ENCODE results near the gene SLC41A3. TPM values are rescaled to one million over a fixed set of nuclear protein-coding genes. Genes with fewer than 3 reads are reported as not detected.

The SLC41A3 gene
- total and polyA plus RNA-seq, 7 donors: 5.1 to 59.5 (median 28.9) TPM

Small RNA genes lying within 50 kb of the gene (small RNA-seq; reads per million reads assigned to genes)
- gene AC092903.1: 0 reads per million in 3 donors

Other genes with a start within 250 kb of the SLC41A3 start
- gene ROPN1B, start 114.9 kb downstream of the SLC41A3 start, total RNA-seq: 1 to 10 TPM in 1 of 4 donors, not detected in 3; 1.1 TPM
- gene ROPN1B, start 114.9 kb downstream of the SLC41A3 start, polyA plus RNA-seq: under 1 TPM in 1 of 3 donors, not detected in 2; 0.06 TPM
- 10 to 100 TPM; 15.0 to 32.5 (median 27.6) TPM for gene ALDH1L1, start 96.5 kb upstream of the SLC41A3 start, total RNA-seq
- 10 to 100 TPM in 1 of 3 donors, 1 to 10 TPM in 2; 7.2 to 10.4 (median 8.5) TPM for gene ALDH1L1, start 96.5 kb upstream of the SLC41A3 start, polyA plus RNA-seq